SK-N-SH (cell line): ENCODE results near the gene FAM180B. TPM values are rescaled to one million over a fixed set of nuclear protein-coding genes. Genes with fewer than 3 reads are reported as not detected.
"Not testable (repeated sequence)": the region's sequence is repeated elsewhere in the genome, so short reads cannot be mapped to it uniquely, and the experiment has no call there.

Source experiments
- CTCF ChIA-PET: fragments of 300-600, 350-600 bp; formaldehyde crosslinking; extraction: SDS; loops from one replicate; lab custom pipeline; 2021; lab: Yijun Ruan, JAX
- POLR2A ChIA-PET: fragments of 350-600 bp; sonication (Branson Sonifier 250); formaldehyde crosslinking; extraction: SDS; loops from one replicate; lab custom pipeline; 2020; ENCODE audit warnings: antibody characterized with exemption, inconsistent platforms; lab: Yijun Ruan, JAX
- DNase-seq: peaks from one replicate; pipeline ENCODE4 v3.0.0; 2012
- H2AFZ ChIP-seq: fragments of 200-600 bp; sonication (generic); 2 replicates; pipeline ENCODE4 v1.8.1; 2016; ENCODE audit warnings: antibody characterized with exemption, mild to moderate bottlenecking, low read depth
- H3F3A ChIP-seq: fragments of 200-600 bp; sonication (generic); replicated peaks from 2 replicates; pipeline ENCODE3; 2016; ENCODE audit warnings: antibody characterized with exemption, mild to moderate bottlenecking; ENCODE audit not compliant: insufficient read depth
- H3K27ac ChIP-seq, 2 experiments: fragments of 200-500 bp in 1 of 2; fragments of 200-600 bp in 1 of 2; sonication (Bioruptor generic) in 1 of 2; sonication (generic), shearing (Covaris generic) in 1 of 2; 2 replicates each; pipeline versions ENCODE4 v1.5.1 to v1.6.1; 2014 to 2016; ENCODE audit warnings: low read depth in 2 of 2, inconsistent platforms in 1 of 2, low read length in 1 of 2, mild to moderate bottlenecking in 1 of 2, mixed read lengths in 1 of 2
- H3K27me3 ChIP-seq: fragments of 200-600 bp; sonication (generic), shearing (Covaris generic); 2 replicates; pipeline ENCODE4 v1.6.1; 2016; ENCODE audit warnings: mixed run types; ENCODE audit not compliant: insufficient read depth
- H3K36me3 ChIP-seq, 2 experiments: fragments of 200-500 bp in 1 of 2; fragments of 200-600 bp in 1 of 2; sonication (Bioruptor generic) in 1 of 2; sonication (generic) in 1 of 2; replicated peaks in 1 of 2; 2 replicates each; pipeline versions ENCODE3 to v1.5.1; 2014 to 2016; ENCODE audit warnings: low read length in 1 of 2, mild to moderate bottlenecking in 1 of 2; ENCODE audit not compliant: insufficient read depth in 2 of 2, control insufficient read depth in 1 of 2
- H3K4me1 ChIP-seq, 2 experiments: fragments of 200-500 bp in 1 of 2; fragments of 200-600 bp in 1 of 2; sonication (Bioruptor generic) in 1 of 2; sonication (generic), shearing (Covaris generic) in 1 of 2; 2 replicates each; pipeline versions ENCODE4 v1.5.1 to v1.6.1; 2014 to 2016; ENCODE audit warnings: low read depth in 1 of 2, low read length in 1 of 2, mixed run types in 1 of 2; ENCODE audit not compliant: insufficient read depth in 2 of 2, control insufficient read depth in 1 of 2
- H3K4me2 ChIP-seq: fragments of 200-600 bp; sonication (generic), shearing (Covaris generic); 2 replicates; pipeline ENCODE4 v1.6.1; 2017; ENCODE audit warnings: mixed run types
- H3K4me3 ChIP-seq, 2 experiments: fragments of 200-500 bp in 1 of 2; fragments of 200-600 bp in 1 of 2; sonication (Bioruptor generic) in 1 of 2; sonication (generic), shearing (Covaris generic) in 1 of 2; 2 replicates each; pipeline versions ENCODE4 v1.5.1 to v1.8.1; 2014 to 2016; ENCODE audit warnings: low read depth in 2 of 2, inconsistent platforms in 1 of 2, low read length in 1 of 2, mild to moderate bottlenecking in 1 of 2, mixed read lengths in 1 of 2, moderate library complexity in 1 of 2
- H3K79me2 ChIP-seq: fragments of 200-600 bp; sonication (generic); 2 replicates; pipeline ENCODE4 v1.8.1; 2017; ENCODE audit warnings: mild to moderate bottlenecking; ENCODE audit not compliant: insufficient read depth
- H3K9ac ChIP-seq: fragments of 200-600 bp; sonication (generic); 2 replicates; pipeline ENCODE4 v1.6.1; 2017; ENCODE audit warnings: mixed run types
- H3K9me2 ChIP-seq: fragments of 200-600 bp; sonication (generic); 2 replicates; pipeline ENCODE4 v1.6.1; 2017; ENCODE audit warnings: mixed run types
- H3K9me3 ChIP-seq: fragments of 200-600 bp; sonication (generic); 2 replicates; pipeline ENCODE4 v1.6.1; 2017; ENCODE audit warnings: mixed run types, mild to moderate bottlenecking, moderate library complexity
- H4K20me1 ChIP-seq: fragments of 200-600 bp; sonication (generic); 2 replicates; pipeline ENCODE4 v1.6.1; 2017; ENCODE audit warnings: mild to moderate bottlenecking, mixed run types; ENCODE audit not compliant: insufficient read depth
- CHD2 ChIP-seq: fragments of 150-350 bp; IDR thresholded peaks from 2 replicates; pipeline ENCODE4 v1.6.1; 2018; ENCODE audit warnings: low read length; ENCODE audit not compliant: partially characterized antibody
- CTCF ChIP-seq: fragments of 200-600 bp; sonication (generic); IDR thresholded peaks from 2 replicates; pipeline ENCODE4 v1.6.1; 2017; ENCODE audit warnings: antibody characterized with exemption, mild to moderate bottlenecking, moderate library complexity
- ELF1 ChIP-seq: IDR thresholded peaks from 2 replicates; pipeline ENCODE4 v1.4.0; 2012
- FOSL2 ChIP-seq: IDR thresholded peaks from 2 replicates; pipeline ENCODE4 v1.4.0; 2012; ENCODE audit warnings: low read depth, mild to moderate bottlenecking, moderate library complexity, borderline replicate concordance
- FOXJ3 ChIP-seq: sonication (generic); formaldehyde crosslinking; IDR thresholded peaks from 2 replicates; pipeline ENCODE4 v1.5.1; 2020; ENCODE audit warnings: mild to moderate bottlenecking, missing genetic modification reagents
- FOXM1 ChIP-seq: IDR thresholded peaks from 2 replicates; pipeline ENCODE4 v1.4.0; 2012; ENCODE audit warnings: low read depth, mild to moderate bottlenecking
- GATA2 ChIP-seq: sonication (generic); formaldehyde crosslinking; IDR thresholded peaks from 2 replicates; pipeline ENCODE4 v1.5.0; 2020; ENCODE audit warnings: mild to moderate bottlenecking, missing genetic modification reagents
- POLR2AphosphoS5 ChIP-seq: IDR thresholded peaks from 2 replicates; pipeline ENCODE4 v1.6.1; 2012; ENCODE audit warnings: low read depth, low read length
- RAD21 ChIP-seq: IDR thresholded peaks from 2 replicates; pipeline ENCODE4 v1.6.1; 2012; ENCODE audit warnings: mild to moderate bottlenecking, low read length
- RCOR1 ChIP-seq: fragments of 150-350 bp; IDR thresholded peaks from 2 replicates; pipeline ENCODE4 v1.6.1; 2017; ENCODE audit warnings: antibody characterized with exemption, low read length
- SIN3A ChIP-seq: IDR thresholded peaks from 2 replicates; pipeline ENCODE4 v1.6.1; 2012; ENCODE audit warnings: low read depth, mild to moderate bottlenecking, low read length, moderate library complexity, borderline replicate concordance
- TCF12 ChIP-seq: IDR thresholded peaks from 2 replicates; pipeline ENCODE4 v1.4.0; 2012
- TEAD4 ChIP-seq: IDR thresholded peaks from 2 replicates; pipeline ENCODE4 v1.4.0; 2012; ENCODE audit warnings: mild to moderate bottlenecking, borderline replicate concordance; ENCODE audit not compliant: insufficient read depth
- YY1 ChIP-seq: IDR thresholded peaks from 2 replicates; pipeline ENCODE4 v1.4.0; 2012; ENCODE audit warnings: low read depth, mild to moderate bottlenecking
- ZBTB33 ChIP-seq: IDR thresholded peaks from 2 replicates; pipeline ENCODE4 v1.4.0; 2012; ENCODE audit warnings: low read depth, borderline replicate concordance
- WGBS: methylation state at CpG from one replicate; pipeline ENCODE4 v1.1.6; 2017; ENCODE audit warnings: low lambda C conversion rate; 5-methylcytosine and 5-hydroxymethylcytosine counted together
- polyA plus RNA-seq, 3 experiments: library from polyadenylated mRNA; depleted of rRNA; stranded (reverse); fragments of >200 nt; gene quantifications; 2 replicates each; pipeline ENCODE4 v1.2.3, GENCODE V29; 2012

FAM180B gene
- polyA plus RNA-seq, 1 of the 3 experiments (the other 2 are of a cell fraction), result not detected

GRCh38 chr11:47562393-47562792 lies 24.1 kb upstream of the FAM180B start:
- H3K4me2 ChIP-seq, H2AFZ ChIP-seq, H4K20me1 ChIP-seq, H3K36me3 ChIP-seq, POLR2A ChIA-PET, H3K27ac ChIP-seq, H3K27me3 ChIP-seq, DNase-seq, H3K4me3 ChIP-seq, H3K9ac ChIP-seq, H3K4me1 ChIP-seq, CTCF ChIA-PET, H3F3A ChIP-seq, H3K9me2 ChIP-seq, H3K9me3 ChIP-seq: not testable (repeated sequence)
- WGBS, result 97% methylated on average over 4 of the region's 4 CpGs
- H3K79me2 ChIP-seq, result peaks cover 28% of the 10 kb centered on the region

- CTCF ChIA-PET, result interaction anchor here (0.5 to 4.0 kb wide), 4 partner anchors 10 to 109 kb away, joined by 3 to 21 read pairs (median 4); partner anchors contain the start of gene CELF1
- WGBS, result 94% methylated on average over 10 of the region's 10 CpGs
- peak overlapping the region; percentile 97 for H3K4me2 ChIP-seq
Observed at GRCh38 chr11:47564366-47564765, 22.1 kb upstream of the FAM180B start.

GRCh38 chr11:47564933-47565339 lies 21.5 kb upstream of the FAM180B start:
- Histone ChIP-seq H3K9me2 (no peaks in the 10 kb centered on the region), H3K9ac (peak overlapping the region; percentile 96), H3K79me2 (peaks cover 53% of the 10 kb centered on the region), H3K4me1 (peaks cover 0 to 3% of the 10 kb centered on the region in 2 experiments; a peak in 3 of 4 replicates), H3K27me3 (no peaks in the 10 kb centered on the region), H3K4me2 (peak overlapping the region; percentile 97), H4K20me1 (no peaks in the 10 kb centered on the region), H2AFZ (peak overlapping the region; percentile 98), H3K4me3 (peak overlapping the region; percentile 68 to 97), H3K27ac (peak overlapping the region; percentile 38 to 40; a peak in 2 of 4 replicates), H3F3A (no peaks in the 10 kb centered on the region), H3K9me3 (no peaks in the 10 kb centered on the region), H3K36me3 (peaks cover 0 to 4% of the 10 kb centered on the region in 2 experiments)
- POLR2A ChIA-PET, result interaction anchor here (0.9 to 3.7 kb wide), 6 partner anchors 12 to 155 kb away, joined by 3 to 18 read pairs (median 4); partner anchors contain the start of genes CELF1, KBTBD4 and NDUFS3
- 32% methylated on average over 6 of the region's 11 CpGs for WGBS
- TF ChIP-seq YY1, result no peak
- no peak for TF ChIP-seq ZBTB33
- no peak for TF ChIP-seq FOSL2
- no peak for TF ChIP-seq FOXJ3 (CRISPR knock-in tag)
- no peak for TF ChIP-seq RCOR1
- TF ChIP-seq TCF12, result no peak
- TF ChIP-seq FOXM1, result no peak
- TF ChIP-seq ELF1, result no peak
- TF ChIP-seq GATA2, result no peak
- TF ChIP-seq CHD2, result no peak
- TF ChIP-seq SIN3A, result no peak
- TF ChIP-seq RAD21, result no peak
- no peak for TF ChIP-seq TEAD4
- TF ChIP-seq CTCF, result no peak
- no peak for TF ChIP-seq POLR2AphosphoS5
- CTCF ChIA-PET, result interaction anchor here (0.6 to 4.0 kb wide), 4 partner anchors 11 to 516 kb away, joined by 3 to 21 read pairs (median 4); partner anchors contain the start of gene CELF1
- DNase-seq, result peak; percentile 43

More at GRCh38 chr11:47564366-47564765, 22.1 kb upstream of the FAM180B start:
- H4K20me1 ChIP-seq, H3K27me3 ChIP-seq, H3K9me3 ChIP-seq, H3K4me1 ChIP-seq, H3F3A ChIP-seq, H3K9ac ChIP-seq, H2AFZ ChIP-seq, H3K9me2 ChIP-seq, H3K36me3 ChIP-seq, H3K4me3 ChIP-seq, DNase-seq, H3K27ac ChIP-seq: not testable (repeated sequence)
- peaks cover 48% of the 10 kb centered on the region for H3K79me2 ChIP-seq
- POLR2A ChIA-PET, result interaction anchor here (0.6 to 3.7 kb wide), 4 partner anchors 11 to 154 kb away, joined by 3 to 18 read pairs (median 6); partner anchors contain the start of genes CELF1, KBTBD4 and NDUFS3
